D341Med (cell line): ENCODE data around the gene RTL1.

Experiments
- DNase-seq: peaks from one replicate; pipeline ENCODE4 v3.0.0; 2012; ENCODE audit warnings: low spot score

RTL1 gene

DNA sequence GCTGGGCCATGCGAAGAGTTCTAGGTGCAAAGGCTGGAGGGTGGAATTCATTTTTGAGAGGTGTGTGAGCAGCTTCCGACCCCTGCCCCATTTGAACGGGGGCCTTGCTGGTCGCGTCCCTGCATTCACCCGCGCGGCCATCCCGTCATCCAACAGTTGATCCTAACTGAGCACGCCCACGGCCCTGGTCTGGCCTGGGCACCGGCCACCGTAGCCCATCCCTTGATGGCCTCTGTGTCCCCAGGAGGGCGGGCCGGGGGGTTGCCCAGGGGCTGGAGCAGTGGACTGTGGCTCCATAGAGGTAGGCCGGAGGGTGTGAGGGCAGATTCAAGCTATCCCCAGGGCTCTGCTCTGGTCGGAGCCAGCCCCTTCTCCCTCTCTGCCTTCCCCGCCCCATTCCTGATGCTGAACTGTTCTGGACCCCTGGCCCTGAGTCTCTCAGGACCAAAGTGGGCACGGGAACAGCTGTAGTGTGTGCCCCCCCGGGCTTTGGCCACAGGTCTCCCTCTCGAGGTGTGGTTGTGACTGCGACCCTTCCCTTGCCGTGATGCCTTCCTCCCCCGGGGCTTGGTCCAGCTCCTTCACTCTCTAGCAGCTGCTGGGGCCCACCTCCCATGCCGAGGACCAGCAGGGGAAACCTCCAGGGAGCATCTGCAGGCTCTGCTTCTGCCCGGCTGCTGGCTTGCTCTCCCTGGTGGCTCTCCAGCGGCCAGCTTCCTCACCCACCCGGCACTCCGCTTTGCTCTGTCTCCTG lies 68.6 kb downstream of the RTL1 start:
- DNase-seq: no peak

DNA sequence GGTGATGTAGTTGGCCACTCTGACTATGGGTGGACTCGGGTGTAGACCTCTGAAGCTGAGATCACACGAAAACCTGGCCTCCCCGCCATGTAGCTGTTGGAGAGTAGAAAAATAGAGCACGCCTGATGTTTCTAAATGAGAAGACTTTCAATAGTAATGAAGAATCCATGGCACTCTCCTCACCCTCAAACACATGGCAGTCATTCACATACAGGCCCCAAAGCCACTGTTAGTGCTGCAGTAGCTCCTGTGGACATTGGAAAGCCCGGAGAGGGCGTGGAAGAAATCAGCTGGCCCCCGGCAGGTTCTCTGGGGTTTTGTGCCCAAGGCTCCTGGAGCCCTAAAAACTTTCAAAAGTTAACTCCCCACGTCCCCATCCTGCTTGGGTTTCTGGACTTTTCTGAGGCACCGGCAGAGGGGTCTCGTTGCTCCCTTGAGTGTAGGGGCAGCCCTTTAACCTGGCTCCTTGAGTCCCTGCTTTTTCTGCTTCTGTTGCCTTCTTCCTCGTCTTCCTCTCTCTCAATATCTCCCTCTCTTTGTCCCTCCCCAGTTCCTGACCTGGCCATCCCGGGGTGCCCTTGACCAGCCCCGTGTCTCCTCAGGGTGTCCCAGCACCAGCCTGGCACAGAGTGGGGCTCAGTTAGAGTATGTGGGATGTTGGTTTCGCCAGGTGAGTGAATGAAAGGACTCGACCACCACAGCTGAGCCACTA lies 69.3 kb downstream of the RTL1 start:
- no peak for DNase-seq

DNA sequence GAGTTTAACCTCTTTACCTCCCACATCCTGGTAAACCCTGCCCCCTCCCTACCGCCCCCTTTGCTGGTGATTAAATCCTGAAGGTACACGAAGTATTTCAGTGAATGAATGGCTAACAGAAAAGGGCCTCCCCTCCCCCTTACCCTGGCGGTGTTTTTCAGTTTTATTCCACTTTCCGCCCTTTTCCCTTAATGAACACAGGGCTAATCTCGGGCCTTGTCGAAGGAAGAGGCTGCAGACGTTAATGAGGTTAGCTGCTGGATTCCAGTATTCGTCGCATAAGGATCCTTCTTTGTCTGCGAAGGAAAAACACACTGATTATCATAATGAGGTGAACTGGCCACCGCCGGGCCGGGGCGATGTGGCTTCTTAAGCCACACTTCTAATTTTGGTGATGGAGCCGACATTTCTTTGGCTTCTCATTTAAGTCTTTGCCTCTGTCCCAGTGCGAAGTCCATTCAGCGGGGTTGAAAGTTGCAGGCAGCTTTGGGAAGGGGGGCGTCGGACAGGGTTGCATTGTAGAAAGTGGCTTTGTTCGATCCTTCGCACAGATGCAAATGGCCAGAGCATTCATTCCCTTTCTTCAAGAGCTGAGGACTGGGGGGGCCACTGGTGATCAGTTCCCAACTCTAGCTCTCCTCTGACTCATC lies 71.1 kb downstream of the RTL1 start:
- DNase-seq: no peak

DNA sequence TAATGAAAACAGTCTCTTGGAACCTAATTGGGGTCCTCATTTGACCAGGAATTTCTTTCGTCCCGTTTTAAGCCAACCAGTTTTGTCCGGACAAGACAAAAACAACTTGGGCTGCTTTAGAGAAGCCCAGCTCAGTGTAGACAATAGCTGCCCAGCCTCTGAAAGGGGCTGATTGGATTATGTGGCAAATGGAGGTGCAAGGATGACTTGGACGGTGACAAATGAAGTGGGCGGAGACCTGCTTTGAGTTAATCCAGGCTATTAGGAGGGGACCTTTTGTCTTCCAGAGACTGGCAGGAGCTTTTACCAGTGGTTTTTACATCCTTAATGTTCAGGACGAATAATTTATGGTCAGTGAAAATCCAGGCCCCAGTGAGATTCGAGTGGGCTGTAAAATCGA lies 72.8 kb downstream of the RTL1 start:
- DNase-seq: no peak
